Stimulated activated CD4-positive, alpha-beta T cell treated with anti-CD3 and anti-CD28 coated beads, TNF-alpha, amount 100 ng/mL, for 1 hour (primary cell): ENCODE results near the gene DNAJC4.

ENCODE experiments used
- DNase-seq, 3 donors: peaks; one replicate each; pipeline ENCODE4 v3.0.0-alpha.2; 2020; ENCODE audit warnings: low read depth in 3 of 3, low spot score in 1 of 3

Gene DNAJC4

DNA sequence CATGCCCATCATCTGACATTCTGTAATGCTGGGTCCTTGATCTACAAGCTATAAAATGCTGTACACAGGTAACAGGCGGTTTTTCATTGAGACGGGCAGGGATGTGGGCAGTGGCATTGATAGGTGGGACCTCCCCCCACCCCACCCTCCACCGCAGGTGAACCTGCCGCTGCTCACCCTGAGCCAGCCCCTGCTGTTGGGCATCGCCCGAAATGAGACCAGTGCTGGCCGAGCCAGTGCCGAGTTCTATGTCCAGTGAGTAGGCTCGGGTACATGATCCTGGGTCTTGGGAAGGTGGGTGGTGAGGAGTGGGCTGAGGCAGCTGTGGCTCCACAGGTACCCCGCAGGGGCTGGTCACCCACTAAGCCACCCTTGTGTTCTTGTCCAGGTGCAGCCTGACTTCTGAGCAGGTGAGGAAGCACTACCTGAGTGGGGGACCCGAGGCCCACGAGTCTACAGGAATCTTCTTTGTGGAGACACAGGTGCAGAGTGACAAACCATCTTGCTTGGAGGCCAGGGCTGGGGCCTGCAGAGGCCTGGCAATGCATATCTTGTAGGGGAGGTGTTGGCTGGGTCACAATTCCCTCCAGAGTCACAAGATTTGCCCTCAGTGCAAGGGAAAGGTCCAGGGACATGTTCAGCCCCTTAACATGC is 1.1 kb upstream of the DNAJC4 start:
- DNase-seq: no peak

DNA sequence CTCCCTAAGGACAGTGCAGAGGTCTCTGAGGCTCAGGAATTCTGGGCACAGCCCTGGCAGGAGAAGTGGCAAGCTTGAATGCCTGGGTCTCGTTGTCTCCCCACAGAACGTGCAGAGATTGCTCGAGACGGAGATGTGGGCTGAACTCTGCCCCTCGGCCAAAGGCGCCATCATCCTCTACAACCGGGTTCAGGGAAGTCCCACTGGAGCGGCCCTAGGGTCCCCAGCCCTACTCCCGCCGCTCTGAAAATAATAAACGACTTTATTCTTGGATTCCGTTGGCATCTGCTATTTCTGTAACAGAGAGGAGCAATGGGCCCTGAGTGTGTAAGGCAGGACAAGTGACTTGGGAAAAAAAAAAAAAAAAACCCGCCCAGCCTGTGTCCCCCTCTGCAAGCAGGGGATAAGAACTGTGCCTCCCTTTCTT is 591 bp upstream of the DNAJC4 start:
- no peak for DNase-seq

DNA sequence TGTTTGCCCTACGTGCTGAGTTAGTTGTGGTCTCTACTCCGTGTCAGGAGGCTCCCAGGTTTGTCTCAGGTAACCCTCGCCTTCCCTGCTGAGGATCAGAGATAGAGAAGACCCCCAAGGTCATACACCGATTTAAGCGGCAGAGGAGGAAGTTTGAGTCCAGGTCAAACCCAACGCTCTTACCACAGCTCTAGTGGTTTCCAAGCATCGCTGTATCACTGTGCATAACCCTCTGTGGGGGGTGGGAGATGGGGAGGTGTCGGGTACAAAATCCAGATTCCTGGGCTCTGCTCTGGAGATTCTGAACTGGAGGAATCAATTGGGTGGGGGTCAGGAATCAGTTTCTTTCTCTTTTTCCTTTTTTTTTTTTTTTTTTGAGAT is 627 bp downstream of the DNAJC4 start:
- DNase-seq: no peak

DNA sequence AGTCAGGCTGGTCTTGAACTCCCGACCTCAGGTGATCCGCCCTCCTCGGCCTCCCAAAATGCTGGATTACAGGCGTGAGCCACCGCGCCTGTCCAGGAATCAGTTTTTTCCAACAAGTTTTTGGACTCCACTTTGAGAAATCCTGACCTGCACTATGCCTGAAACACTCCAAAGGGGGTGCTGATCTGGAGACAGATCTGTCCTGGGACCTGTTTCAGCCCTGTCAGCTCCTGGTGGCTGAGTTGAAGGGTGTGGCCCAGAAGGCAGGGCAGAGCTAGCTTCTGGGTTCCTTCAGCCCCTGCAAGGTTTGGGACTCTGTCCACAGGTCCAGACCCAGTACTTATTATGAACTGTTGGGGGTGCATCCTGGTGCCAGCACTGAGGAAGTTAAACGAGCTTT is 1.2 kb downstream of the DNAJC4 start:
- no peak for DNase-seq

DNA sequence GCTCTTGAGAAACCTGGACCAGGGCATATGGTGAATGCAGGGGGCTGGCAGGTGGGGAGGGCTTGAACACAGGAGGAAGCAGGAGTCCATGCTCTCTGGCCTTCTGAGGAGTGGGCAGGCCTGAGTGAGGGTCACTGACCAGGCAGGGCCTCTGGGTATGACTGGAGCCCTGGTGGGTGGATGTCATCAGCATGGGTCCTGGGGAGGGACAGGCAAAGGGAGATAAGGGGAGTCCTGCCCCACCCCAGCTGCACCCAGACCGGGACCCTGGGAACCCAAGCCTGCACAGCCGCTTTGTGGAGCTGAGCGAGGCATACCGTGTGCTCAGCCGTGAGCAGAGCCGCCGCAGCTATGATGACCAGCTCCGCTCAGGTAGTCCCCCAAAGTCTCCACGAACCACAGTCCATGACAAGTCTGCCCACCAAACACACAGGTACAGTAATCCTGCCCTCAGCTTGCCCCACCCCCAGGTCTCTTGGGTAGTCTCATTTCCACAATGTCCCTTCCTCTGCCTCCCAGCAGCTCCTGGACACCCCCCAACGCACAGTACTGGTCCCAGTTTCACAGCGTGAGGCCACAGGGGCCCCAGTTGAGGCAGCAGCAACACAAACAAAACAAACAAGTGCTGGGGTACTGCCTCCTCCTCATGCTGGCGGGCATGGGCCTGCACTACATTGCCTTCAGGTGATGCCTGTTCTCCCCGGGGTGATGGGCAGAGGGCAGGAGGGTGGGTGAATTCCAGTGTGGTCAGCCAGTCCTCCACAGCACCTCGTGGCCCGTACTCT is 2.0 kb downstream of the DNAJC4 start:
- no peak for DNase-seq

DNA sequence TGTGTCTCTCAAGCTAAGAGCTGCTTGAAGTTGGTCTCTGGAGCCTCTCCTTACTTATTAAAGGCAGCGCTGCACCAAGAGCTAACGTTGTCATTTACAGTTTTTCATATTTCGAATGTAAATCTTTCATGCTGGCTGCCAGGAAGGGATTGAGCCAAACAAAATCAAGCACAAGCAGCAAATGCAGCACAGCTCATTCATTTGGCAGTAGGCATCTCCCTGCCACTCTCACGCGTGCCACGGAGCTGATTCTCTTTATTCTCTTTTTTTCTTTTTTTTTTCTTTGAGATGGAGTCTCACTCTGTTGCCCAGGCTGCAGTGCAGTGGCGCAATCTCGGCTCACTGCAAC is 2.6 kb downstream of the DNAJC4 start:
- no peak for DNase-seq

DNA sequence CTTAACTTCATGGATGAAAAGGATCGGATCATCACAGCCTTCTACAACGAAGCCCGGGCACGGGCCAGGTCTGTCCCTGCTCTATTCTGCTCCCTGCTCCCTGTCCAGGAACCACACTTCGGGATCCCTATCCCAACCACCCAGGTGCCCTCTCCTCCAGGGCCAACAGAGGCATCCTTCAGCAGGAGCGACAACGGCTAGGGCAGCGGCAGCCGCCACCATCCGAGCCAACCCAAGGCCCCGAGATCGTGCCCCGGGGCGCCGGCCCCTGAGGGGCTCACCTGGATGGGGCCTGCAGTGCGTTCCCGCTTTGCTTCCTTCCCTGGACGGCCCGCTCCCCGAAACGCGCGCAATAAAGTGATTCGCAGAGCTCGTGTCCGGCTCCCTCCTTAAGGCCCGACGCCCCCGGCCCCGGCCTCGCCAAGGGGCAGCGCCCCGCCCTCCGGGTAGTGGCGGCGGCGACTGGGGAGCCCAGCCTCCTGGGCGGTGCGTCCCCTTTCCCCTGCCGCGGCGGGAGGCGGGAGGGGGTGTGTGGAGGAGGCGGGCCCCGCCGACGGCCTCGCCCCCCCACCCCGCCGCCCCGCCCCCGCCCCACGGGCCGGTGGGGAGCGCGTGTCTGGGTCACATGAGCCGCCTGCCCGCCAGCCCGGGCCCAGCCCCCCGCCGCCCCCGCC is 3.7 kb downstream of the DNAJC4 start, which contains the start of gene VEGFB:
TSS of gene VEGFB (plus strand) at position 672 of the 674 bp plus-strand sequence. CDS start 250 bp downstream, outside the sequence.
- peak in 2 of 3 donors; percentile 57 to 63 for DNase-seq

DNA sequence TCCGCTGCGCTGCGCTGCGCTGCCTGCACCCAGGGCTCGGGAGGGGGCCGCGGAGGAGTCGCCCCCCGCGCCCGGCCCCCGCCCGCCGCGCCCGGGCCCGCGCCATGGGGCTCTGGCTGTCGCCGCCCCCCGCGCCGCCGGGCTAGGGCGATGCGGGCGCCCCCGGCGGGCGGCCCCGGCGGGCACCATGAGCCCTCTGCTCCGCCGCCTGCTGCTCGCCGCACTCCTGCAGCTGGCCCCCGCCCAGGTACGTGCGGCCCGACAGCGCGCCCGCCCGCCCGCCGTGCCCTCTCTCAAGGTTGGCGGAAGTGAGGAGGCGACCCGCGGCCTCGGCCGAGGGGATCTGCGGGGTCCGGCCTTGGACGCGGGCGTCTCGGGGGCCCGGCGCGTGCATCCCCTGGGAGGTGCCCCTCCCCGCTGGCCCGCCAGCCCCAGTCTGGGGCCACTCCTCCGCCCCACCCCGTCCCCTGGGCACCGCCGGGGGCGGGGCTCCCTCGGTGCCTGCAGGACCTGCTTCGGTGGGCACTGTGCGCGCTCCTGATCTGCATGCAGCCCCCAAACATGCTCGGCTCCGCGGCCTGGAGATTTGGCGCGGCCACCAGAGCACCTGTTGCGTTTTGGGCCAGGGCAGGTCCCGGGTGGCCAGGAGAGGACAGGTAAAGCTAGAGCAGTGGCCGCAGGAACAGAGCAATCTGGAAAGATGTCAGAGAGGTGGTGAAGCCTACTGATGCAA is 4.5 kb downstream of the DNAJC4 start:
- DNase-seq: no peak

DNA sequence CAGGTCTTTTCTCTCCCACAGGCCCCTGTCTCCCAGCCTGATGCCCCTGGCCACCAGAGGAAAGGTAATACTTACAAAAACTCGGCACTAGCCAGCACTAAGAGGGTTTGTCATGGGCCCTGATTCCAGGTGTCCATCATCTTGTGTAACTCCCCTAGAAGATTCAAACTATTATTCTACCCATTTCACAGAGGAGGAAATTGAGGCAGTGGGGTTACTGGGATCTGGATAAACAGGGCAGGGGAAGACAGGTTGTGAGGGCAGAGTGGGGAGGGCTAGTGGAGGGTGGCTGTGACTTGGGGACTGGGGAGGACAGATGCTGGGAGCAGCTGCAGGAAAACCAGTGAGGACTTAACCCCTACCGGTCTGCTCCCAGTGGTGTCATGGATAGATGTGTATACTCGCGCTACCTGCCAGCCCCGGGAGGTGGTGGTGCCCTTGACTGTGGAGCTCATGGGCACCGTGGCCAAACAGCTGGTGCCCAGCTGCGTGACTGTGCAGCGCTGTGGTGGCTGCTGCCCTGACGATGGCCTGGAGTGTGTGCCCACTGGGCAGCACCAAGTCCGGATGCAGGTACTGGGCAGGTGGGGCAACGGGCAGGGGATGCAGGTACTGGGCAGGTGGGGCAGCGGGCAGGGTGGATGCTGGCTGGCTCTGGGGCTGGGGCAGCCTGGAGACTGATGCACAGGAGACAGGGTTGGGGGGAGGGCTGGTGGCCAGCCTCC is 5.3 kb downstream of the DNAJC4 start:
- DNase-seq: no peak

DNA sequence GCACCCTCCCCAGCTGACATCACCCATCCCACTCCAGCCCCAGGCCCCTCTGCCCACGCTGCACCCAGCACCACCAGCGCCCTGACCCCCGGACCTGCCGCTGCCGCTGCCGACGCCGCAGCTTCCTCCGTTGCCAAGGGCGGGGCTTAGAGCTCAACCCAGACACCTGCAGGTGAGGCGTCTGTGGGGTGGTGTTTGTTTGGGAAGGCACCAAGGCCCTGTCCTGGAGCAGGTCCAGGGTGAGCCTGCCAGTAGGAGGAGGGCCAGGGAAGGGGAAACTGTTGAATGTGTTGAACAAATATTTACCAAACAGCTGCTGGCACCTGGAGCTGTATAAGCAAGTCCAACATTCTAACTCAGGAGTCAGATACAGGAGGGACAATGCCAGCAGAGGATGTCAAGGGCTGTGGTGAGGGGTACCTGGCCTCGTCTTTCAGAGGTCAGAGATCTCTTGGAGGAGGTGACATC is 7.2 kb downstream of the DNAJC4 start:
- no peak for DNase-seq

DNA sequence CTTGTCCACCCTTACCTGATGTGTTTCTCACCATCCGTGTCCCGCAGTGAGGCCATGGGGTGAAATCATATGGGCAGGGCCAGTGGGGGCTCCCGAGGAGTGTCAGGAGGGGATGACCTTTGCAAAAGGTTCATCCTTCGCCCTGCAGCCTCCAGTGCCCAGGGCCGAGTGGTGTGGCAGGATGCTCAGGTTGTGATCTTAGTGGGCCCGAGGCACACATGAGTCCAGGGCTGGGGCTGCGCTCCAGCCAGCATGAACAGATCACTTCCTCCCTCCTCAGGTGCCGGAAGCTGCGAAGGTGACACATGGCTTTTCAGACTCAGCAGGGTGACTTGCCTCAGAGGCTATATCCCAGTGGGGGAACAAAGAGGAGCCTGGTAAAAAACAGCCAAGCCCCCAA is 7.7 kb downstream of the DNAJC4 start:
- no peak for DNase-seq

DNA sequence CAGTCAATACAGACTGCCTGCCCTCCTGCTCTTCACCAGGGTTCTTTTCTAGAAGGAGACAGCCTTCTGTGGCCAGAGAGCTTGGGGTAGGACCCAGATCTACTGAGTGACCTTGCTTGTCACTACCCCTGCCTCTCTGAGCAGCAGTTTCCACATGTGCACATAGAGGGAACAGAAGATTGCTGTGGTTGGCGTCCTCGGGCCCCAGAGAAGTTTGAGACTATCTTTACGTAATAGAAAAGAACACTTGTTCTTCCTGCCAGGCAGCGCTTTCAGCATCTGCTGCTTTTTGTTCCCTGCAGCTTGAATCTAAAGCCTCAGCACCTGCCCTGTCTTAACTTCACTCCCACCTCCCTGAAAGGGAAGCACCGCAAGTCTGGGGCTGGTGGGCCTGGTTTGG is 8.7 kb downstream of the DNAJC4 start:
- DNase-seq: no peak

DNA sequence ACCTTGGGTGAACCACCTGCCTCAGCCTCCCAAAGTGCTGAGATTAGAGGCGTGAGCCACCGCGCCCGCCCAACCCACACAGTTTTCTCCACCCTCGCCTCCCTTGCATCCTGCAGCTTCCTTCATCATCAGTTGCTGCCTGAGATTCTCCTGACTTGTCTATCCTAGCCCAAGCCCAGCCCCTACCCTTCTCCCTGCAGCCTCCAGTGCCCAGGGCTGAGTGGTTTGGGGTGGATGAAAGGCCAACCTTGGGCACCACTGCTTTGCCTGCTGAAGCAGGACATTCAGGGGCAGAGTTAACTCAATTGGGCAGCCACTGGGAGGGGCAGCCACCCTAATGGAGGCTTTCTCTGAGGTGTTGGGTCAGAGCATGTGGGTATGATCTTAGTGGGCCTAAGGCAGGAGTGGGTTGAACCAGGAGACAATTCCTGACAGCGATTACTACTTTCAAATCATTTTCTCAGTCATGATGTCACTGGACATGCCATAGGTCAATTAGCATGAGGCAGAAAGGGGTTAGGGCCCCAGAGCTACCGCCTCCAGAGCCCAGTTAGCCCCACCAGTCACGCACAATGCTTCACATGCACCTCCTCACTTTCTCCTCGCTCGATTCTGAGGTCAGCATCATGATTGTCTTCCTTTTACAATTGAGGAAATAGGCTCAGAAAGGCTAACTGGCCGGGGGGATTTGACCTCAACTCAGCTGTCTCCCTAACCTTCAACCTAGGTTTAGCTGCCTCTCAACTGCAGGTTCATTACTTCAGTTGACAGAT is 9.5 kb downstream of the DNAJC4 start:
- DNase-seq: no peak

DNA sequence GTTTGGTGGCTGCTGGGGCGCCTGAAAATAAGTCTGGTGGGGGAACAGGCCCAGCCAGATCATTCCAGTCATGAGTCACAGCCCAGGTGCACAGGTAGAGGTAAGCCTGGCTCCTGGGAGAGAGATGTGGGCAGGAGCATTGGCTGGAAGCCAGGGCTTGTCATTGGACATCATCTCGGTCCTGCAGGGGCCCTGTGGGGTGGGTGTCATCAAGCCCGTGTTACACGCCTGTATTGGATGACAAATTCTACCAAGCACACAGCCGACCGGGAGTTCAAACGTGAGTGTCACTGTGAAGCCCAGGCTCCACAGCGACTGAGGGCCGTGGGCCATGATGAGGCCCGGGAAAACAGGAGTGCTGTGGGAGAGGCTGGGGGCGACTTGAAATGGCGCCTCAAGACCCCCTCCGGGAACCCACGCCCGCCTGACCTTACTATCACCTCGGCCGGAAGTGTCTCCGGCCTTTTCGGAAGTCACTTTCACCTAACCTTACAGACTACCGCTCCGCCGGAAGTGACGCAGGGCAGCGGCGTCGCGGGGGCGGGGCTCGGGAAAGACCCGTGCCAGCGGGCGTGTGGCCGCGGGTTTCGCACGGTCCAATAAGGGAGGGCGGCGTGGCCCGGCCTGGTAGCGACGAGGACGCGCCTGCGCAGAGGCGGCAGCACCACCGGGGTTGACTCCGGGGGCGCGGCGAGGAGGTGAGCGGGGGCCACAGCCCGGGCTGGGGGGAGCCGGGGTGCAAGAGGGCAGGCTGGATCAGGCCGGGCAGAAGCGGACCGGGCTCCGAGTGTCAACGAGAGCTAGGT is 10.3 kb downstream of the DNAJC4 start, which contains the start of gene FKBP2:
TSS of gene FKBP2 (plus strand) at position 661 of the 806 bp plus-strand sequence. CDS start 1,293 bp downstream, outside the sequence.
- peak; percentile 95 to 97 (median 97) for DNase-seq

DNA sequence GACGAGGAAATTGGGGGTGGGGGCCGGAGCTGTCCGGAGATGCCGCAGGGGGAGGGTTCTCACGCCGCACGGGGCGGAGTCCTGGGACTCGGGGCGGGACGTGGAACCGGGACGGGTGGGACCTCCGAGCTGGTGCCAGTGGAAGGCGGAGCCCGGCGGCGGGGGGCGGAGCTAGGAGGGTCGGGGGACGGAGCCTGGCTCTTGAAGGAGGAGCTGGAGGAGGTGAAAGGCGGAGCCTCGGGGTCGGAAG is 10.8 kb downstream of the DNAJC4 start:
- DNase-seq: peak in 2 of 3 donors; percentile 100

DNA sequence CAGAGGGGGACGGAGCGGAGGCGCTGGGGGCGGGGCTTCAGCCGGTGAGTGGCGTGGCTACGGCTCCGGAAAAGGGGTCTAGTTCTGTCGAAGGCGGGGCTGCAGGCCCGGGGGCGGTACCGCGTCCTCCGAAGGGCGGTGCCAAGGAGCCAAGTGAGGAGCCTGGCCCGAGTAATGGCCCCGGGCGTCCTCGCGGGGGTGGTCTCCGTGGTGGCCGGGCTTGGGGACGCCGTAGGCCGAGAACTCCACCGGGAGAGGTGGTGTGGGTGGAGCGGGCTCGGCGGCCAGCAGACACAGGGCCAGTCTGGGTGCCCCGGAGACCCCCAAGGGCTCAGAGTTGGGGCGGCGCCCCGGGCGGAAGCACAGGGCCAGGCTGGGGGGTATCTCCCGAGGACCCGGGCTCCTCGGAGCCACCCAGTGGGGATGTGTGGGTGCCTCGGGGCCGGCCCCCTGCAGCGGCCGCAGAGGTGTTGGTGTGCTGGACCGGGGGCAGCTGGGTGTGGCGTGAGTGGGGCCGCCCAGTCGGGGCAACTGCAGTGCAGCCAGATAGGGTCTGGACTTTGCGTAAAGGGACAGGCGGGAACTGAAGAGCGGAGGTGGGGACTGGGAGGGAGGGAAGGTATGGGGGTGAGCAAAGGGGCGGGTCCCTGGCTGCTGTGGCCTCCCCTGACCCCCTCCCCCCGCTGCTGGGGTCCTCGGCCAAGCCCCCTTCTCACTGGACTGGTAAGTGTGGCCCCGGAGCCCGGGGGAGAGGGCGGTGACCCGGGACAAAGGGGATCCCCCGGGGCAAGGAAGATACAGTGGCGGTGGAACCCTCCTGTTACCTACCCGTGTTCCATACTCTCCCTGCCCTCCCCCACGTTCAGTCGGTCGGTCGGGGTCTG is 11.4 kb downstream of the DNAJC4 start:
- peak in 1 of 3 donors; percentile 100 for DNase-seq

DNA sequence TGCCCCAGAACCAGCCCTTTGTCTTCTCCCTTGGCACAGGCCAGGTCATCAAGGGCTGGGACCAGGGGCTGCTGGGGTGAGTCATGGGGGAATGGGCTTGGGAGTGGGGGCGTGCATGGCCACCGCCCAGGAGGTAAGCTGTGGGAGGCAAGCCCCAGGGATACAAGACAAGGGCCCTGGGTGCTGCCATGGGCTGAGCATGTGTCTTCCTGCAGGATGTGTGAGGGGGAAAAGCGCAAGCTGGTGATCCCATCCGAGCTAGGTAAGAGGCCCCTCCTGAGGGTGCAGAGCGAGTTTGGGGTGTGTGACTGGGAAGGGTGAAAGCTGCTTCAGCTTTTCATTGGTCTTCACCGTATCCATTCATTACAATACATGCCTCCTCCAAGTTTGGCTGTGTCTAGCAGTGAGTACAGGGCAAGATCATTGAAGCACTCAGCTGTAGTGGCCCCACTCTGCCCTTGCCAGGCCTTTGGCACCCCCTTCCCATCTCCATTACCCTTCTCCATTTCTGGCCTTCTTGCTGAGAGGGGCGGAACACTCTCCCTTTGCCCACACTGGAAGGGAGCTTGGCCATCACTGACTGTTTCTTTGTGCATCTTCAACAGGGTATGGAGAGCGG is 13.0 kb downstream of the DNAJC4 start:
- DNase-seq: no peak

DNA sequence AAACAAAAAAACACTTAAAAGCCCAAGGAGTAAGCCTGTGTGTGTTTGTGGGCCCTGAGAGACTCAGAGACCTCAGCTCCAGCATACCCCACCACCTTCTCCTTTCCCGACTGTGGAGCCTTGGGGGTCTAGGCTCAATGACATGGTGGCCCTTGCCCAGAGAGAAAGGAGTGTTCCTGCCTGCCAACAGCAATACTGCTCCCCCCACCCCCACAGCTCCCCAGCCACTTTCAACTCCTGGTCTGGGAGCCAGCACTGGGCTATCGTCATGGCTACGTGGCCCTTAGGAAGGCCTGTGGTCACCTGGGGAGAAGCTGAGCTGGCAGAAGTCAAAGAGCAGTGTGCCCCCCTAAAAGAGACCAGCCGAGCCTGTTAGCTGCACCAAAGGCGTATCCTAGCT is 13.8 kb downstream of the DNAJC4 start:
- DNase-seq: no peak
